HFF-Myc (cell line): Measurements from ENCODE around the gene TM4SF1.

Experiments used
- DNase-seq: peaks from one replicate; pipeline ENCODE4 v3.0.0-alpha.2; 2011; ENCODE audit warnings: low read depth; ENCODE audit errors: extremely low read depth
- H3K4me3 ChIP-seq: replicated peaks from 2 replicates; pipeline ENCODE4 v1.5.1; 2011; ENCODE audit warnings: low read depth, mild to moderate bottlenecking, control low read depth, low read length
- TF ChIP-seq, protein P1 (sequence below): IDR thresholded peaks from 2 replicates; pipeline ENCODE4 v1.5.1; 2012; ENCODE audit warnings: mild to moderate bottlenecking, low read depth, low read length, control low read depth; ENCODE audit errors: missing control alignments

Gene TM4SF1

DNA sequence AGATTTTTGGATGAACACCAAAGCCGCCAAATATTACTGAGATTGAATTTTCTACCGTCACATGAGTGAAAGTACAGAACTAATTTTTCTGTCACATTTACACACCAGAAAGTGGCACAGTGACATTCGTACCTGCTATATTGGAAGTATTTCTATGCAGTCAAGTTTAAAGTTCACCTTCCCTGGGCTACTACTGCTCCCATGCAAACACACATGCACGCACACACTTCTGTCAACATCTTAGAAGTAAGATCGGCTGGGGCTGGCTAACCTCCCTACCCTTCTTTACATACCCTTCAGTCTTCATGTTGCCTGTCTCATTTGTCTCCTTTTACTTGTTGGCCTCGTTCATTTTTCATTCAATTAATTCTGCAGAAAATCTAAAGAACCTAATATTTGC is 19.0 kb upstream of the TM4SF1 start:
- TF ChIP-seq, protein P1, sequence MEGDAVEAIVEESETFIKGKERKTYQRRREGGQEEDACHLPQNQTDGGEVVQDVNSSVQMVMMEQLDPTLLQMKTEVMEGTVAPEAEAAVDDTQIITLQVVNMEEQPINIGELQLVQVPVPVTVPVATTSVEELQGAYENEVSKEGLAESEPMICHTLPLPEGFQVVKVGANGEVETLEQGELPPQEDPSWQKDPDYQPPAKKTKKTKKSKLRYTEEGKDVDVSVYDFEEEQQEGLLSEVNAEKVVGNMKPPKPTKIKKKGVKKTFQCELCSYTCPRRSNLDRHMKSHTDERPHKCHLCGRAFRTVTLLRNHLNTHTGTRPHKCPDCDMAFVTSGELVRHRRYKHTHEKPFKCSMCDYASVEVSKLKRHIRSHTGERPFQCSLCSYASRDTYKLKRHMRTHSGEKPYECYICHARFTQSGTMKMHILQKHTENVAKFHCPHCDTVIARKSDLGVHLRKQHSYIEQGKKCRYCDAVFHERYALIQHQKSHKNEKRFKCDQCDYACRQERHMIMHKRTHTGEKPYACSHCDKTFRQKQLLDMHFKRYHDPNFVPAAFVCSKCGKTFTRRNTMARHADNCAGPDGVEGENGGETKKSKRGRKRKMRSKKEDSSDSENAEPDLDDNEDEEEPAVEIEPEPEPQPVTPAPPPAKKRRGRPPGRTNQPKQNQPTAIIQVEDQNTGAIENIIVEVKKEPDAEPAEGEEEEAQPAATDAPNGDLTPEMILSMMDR = no peak
- no peak for DNase-seq
- no peak overlapping the region for H3K4me3 ChIP-seq

DNA sequence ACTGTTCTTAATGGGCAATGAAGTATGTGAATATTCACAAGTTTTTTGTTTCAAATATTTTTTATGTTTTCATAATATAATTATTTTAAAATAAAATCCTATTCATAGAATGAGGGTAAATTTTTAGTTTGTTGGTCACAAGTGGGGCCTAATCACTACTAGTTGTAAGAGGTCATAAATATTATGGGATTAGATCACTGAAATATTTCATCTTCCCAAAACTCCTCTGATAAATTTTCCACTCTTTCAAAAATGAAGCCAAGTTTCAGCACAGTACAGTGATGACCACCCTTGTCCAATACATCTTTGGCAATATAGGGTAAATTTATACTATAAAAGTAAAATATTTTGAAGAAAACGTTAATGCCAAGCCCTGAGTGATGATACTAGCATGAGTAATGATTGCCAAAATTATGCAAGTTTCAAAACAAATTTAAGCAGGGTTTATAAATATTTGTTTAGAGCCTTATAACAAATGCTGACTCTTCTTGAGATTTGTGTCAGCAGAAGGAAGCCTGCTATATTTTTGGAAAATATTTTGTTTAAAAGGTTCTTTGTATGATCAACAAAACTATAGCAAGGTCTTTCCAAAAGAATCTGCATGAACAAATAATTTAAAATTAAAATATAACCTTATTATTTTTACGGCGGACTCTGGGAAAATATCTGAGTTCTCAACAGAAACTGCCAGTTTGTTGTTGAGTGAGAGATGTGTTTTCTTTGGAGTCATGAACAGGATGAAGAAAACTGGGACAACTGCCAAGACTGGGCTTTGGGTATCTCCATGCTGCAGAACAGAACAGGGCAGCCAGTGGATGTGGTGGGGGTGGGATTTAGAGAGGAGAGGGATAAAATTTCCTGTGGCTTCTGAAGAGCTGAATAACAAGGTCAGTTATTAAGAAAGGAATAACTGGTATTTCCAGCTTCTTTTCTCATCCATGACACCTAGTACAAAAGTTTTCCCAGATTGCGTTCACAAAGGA is 17.9 kb upstream of the TM4SF1 start:
- TF ChIP-seq, protein P1 = no peak
- H3K4me3 ChIP-seq = no peak overlapping the region
- no peak for DNase-seq

DNA sequence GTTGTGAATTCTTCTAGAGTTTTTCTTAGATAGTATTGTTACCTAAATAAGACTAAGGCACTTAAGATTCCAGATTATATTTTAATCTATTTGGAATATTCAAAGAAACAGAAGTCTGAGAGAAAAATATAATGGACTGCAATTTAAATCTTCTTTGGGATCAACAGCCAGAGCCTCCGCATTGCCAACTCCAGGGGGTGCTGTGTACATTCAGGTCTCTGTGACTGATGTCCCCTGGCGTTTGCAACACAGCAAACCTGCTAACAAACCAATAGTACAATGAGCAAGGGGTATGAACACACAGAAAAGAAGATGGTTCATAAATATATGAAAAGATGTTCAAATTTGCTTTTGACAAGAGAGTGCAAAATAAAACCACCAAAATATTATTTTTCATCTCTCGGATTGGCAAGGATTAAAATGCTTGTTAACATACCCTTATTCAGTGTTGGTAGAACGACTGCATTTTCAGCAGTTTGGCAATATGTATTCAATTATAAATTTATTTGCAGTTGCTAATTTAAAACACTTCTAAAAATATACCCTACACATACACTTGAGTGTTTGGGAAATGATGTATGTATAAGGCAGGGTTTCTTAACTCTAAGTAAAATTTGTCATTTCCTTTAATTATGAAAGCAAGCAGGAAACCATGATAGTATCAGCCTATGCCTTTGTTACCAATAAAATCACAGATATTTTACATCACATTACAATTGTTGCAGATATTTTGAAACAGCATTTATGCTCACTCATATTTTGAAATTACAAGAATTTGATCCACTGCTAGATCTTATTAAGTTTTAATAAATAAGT is 16.1 kb upstream of the TM4SF1 start:
- TF ChIP-seq, protein P1 = peak; percentile 93
- DNase-seq = peak; percentile 78
- H3K4me3 ChIP-seq = no peak overlapping the region

DNA sequence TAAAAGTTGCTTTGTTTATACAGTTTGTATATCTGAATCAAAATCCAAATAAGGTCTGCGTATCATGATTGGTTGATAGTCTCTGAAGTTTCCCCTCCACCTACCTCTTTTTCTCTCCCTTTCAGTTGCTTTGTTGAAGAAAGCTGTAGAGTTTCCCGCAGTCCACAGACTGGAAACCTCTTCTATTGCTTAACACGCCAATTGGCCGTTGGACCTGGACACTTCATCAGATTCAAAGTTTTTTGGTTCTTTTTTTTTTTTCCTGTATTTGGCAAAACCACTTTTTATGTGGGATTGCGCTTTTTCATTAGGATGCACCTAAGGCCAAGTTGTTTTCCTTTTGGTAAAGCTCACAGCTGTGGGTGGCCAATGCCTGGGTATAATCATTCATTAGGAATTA is 14.5 kb upstream of the TM4SF1 start:
- no peak overlapping the region for H3K4me3 ChIP-seq
- no peak for DNase-seq
- TF ChIP-seq, protein P1 = no peak

DNA sequence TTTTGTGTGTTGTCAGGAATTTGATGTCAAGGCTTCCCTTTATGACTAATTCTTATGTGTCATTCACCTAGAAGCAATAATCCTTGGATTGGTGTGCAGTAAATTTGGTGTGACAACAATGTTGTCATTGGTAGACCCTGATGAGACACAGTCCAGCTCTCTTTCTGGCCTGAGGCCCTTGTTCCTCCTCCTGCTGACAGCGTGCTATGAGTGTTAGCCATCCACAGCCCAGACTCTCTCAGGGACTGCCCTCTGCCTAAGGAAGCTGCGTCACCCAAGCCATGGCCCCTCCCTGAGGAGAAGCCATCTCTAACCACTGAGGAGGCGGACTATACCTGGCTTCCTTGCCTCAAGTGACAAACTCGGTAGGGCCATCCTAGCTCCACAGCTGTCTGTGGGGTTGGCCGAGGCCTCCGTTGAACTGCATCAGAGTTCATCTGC is 13.3 kb upstream of the TM4SF1 start:
- TF ChIP-seq, protein P1 = no peak
- H3K4me3 ChIP-seq = no peak overlapping the region
- no peak for DNase-seq

DNA sequence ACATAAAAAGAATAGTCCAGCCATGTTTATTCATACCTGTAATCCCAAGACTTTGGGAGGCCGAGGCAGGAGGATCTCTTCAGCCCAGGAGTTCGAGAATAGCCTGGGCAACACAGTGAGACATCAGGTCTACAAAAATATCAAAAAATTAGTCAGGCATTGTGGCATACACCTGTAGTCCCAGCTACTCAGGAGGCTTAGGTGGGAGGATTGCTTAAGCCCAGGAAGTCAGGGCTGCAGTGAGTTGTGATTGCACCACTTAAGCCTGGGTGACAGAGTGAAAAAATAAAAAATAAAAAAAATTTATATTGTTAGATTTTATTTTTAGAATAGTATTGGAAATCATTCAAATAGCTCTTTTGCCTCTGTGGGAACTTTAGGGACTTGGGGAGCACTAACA is 12.8 kb upstream of the TM4SF1 start:
- H3K4me3 ChIP-seq = no peak overlapping the region
- no peak for DNase-seq
- TF ChIP-seq, protein P1 = no peak
